ENCODE results near the gene PASD1. TPM values are rescaled to one million over a fixed set of nuclear protein-coding genes. Genes with fewer than 3 reads are reported as not detected.

Gene PASD1
- total RNA-seq, 1 experiment from 2014 or later = not detected

DNA sequence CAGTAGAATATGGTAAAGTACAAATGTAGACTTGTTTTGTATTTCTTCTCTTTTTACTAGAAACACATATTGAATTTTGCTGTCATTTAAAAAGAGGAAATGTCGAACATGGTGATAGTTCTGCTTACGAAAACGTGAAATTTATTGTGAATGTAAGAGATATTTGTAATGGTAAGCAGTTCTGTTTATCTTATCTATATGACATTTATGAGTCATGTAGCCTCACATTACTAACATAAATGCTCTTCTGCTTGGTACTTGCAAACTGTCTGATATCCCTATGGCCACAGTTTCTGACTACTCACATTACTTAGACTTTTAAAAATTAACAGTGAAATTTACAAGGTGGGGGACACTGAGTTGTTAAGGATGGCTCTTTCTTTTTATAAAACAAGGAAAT, 57.9 kb downstream of the PASD1 start:
- no peak overlapping the region for H3K4me2 ChIP-seq
- no peaks in the 10 kb centered on the region for H3K36me3 ChIP-seq (ENCODE audit: low read depth)
- H3K9me3 ChIP-seq (ENCODE audit: insufficient read depth, low read depth) = no peaks in the 10 kb centered on the region
- H3K27ac ChIP-seq = no peak overlapping the region
- no peaks in the 10 kb centered on the region for H3K79me2 ChIP-seq (ENCODE audit: low read depth)
- H3K27me3 ChIP-seq (ENCODE audit: insufficient read depth, low read depth) = peaks cover 59% of the 10 kb centered on the region
- no TSS peak for BruUV-seq (replicated peaks)
- no peaks in the 10 kb centered on the region for H3K4me1 ChIP-seq (replicated peaks; ENCODE audit: insufficient read depth)
- H4K20me1 ChIP-seq (ENCODE audit: insufficient read depth) = peaks cover 7% of the 10 kb centered on the region; the same call in 1 of the 2 replicates
- no peaks in the 10 kb centered on the region for H3F3A ChIP-seq (ENCODE audit: insufficient read depth, low read depth)
- no peaks in the 10 kb centered on the region for H3K9me2 ChIP-seq (ENCODE audit: insufficient read depth)
- intact Hi-C loops (cut with micrococcal nuclease; ENCODE audit: unreplicated experiment) = no loop called here
- H3K4me3 ChIP-seq = no peak overlapping the region
- CTCF ChIA-PET = no interaction called here
- TF ChIP-seq EZH2 (IDR thresholded peaks at IDR 0.05; ENCODE audit: low read depth) (no peak), CTCF (conservative IDR thresholded peaks at IDR 0.05) (no peak)
- H2AFZ ChIP-seq = no peak overlapping the region
- POLR2A ChIA-PET (ENCODE audit: unreplicated experiment) = no interaction called here
- no peak for DNase-seq

GRCh38 chrX:151624677-151625076, 61.2 kb downstream of the PASD1 start:
- intact Hi-C loops (cut with micrococcal nuclease; ENCODE audit: unreplicated experiment) = no loop called here
- no peak overlapping the region for H3K27ac ChIP-seq

DNA sequence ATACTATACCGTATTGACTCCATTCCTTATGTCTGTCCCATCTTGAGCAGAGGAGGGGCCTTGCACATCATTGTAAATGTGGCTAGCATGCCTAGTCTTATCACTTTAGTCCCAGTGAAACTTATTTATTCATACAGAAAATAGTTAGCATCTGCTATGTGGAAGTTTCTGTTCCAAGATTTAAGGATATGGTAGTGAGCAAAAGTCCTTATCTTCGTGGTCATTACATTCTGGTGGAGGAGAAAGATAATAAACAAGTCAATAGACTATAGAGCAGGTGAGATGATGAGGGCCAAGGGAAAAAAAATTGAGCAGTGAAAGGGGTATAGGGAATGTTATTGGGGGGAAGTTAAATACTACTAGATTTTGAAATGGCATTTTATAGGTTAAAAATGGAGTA, 68.3 kb downstream of the PASD1 start:
- Histone ChIP-seq H3K4me2 (no peak overlapping the region), H4K20me1 (ENCODE audit: insufficient read depth) (no peaks in the 10 kb centered on the region), H3K9me2 (ENCODE audit: insufficient read depth) (no peaks in the 10 kb centered on the region; the same call in 1 of the 2 replicates), H3K36me3 (ENCODE audit: low read depth) (no peaks in the 10 kb centered on the region), H3K4me1 (replicated peaks; ENCODE audit: insufficient read depth) (no peaks in the 10 kb centered on the region), H3K9me3 (ENCODE audit: insufficient read depth, low read depth) (no peaks in the 10 kb centered on the region), H3K27ac (no peak overlapping the region), H2AFZ (no peak overlapping the region), H3F3A (ENCODE audit: insufficient read depth, low read depth) (no peaks in the 10 kb centered on the region), H3K79me2 (ENCODE audit: low read depth) (no peaks in the 10 kb centered on the region), H3K27me3 (ENCODE audit: insufficient read depth, low read depth) (peaks cover 28% of the 10 kb centered on the region), H3K4me3 (no peak overlapping the region)
- DNase-seq = no peak
- intact Hi-C loops (cut with micrococcal nuclease; ENCODE audit: unreplicated experiment) = no loop called here
- ChIA-PET POLR2A (ENCODE audit: unreplicated experiment) (no interaction called here), CTCF (interaction anchor here (0.6 kb wide), 1 partner anchor 31 kb away, joined by 3 read pairs; no protein-coding TSS in a partner anchor)
- TF ChIP-seq CTCF (conservative IDR thresholded peaks at IDR 0.05) = no peak
- BruUV-seq (replicated peaks) = no TSS peak

More at GRCh38 chrX:151624677-151625076, 61.2 kb downstream of the PASD1 start:
- Histone ChIP-seq H3K27me3 (ENCODE audit: insufficient read depth, low read depth) (peaks cover 48% of the 10 kb centered on the region), H3K4me2 (no peak overlapping the region), H3K36me3 (ENCODE audit: low read depth) (no peaks in the 10 kb centered on the region), H3K4me1 (replicated peaks; ENCODE audit: insufficient read depth) (no peaks in the 10 kb centered on the region), H3K4me3 (no peak overlapping the region), H2AFZ (no peak overlapping the region), H4K20me1 (ENCODE audit: insufficient read depth) (no peaks in the 10 kb centered on the region), H3K9me2 (ENCODE audit: insufficient read depth) (no peaks in the 10 kb centered on the region), H3K9me3 (ENCODE audit: insufficient read depth, low read depth) (no peaks in the 10 kb centered on the region), H3K79me2 (ENCODE audit: low read depth) (no peaks in the 10 kb centered on the region), H3F3A (ENCODE audit: insufficient read depth, low read depth) (no peaks in the 10 kb centered on the region)
- CTCF ChIA-PET = no interaction called here
- TF ChIP-seq EZH2 (IDR thresholded peaks at IDR 0.05; ENCODE audit: low read depth) = no peak
- no peak for TF ChIP-seq CTCF (conservative IDR thresholded peaks at IDR 0.05)
- DNase-seq = no peak
- POLR2A ChIA-PET (ENCODE audit: unreplicated experiment) = no interaction called here
- no TSS peak for BruUV-seq (replicated peaks)

All from PC-9 (cell line).